GM20000 (cell line): Measurements from ENCODE around the gene ASPDH.
"Not testable (repeated sequence)": the region's sequence is repeated elsewhere in the genome, so short reads cannot be mapped to it uniquely, and the experiment has no call there.

Source experiments
- DNase-seq: peaks from one replicate; pipeline ENCODE4 v3.0.0; 2012; ENCODE audit warnings: low spot score
- CTCF ChIP-seq: IDR thresholded peaks from 2 replicates; pipeline ENCODE4 v1.5.1; 2012; ENCODE audit warnings: mild to moderate bottlenecking, control low read depth; ENCODE audit errors: extremely low read depth, missing control alignments

The ASPDH gene

GRCh38 chr19:50532952-50533351 is 19.2 kb upstream of the ASPDH start:
- TF ChIP-seq CTCF: no peak
- no peak for DNase-seq

- DNase-seq: no peak
- TF ChIP-seq CTCF: no peak
Observed at GRCh38 chr19:50531171-50531612, 17.5 kb upstream of the ASPDH start.

- not testable (repeated sequence) for DNase-seq
Observed at GRCh38 chr19:50528052-50528451, 14.3 kb upstream of the ASPDH start.

- no peak for DNase-seq
- TF ChIP-seq CTCF: no peak
Observed at GRCh38 chr19:50522881-50523280, 9.2 kb upstream of the ASPDH start.

- DNase-seq: no peak
- no peak for TF ChIP-seq CTCF
Observed at GRCh38 chr19:50520822-50521465, 7.2 kb upstream of the ASPDH start.

- no peak for DNase-seq
- TF ChIP-seq CTCF: no peak
Observed at GRCh38 chr19:50519006-50519575, 5.4 kb upstream of the ASPDH start.

GRCh38 chr19:50518091-50519005 is 4.6 kb upstream of the ASPDH start:
- no peak for TF ChIP-seq CTCF
- DNase-seq: no peak

GRCh38 chr19:50517704-50518075 is 4.0 kb upstream of the ASPDH start:
- DNase-seq: peak; percentile 43
- no peak for TF ChIP-seq CTCF
